Esophagus (tissue), 2 donors: ENCODE results near the gene PRR14. TPM values are rescaled to one million over a fixed set of nuclear protein-coding genes. Genes with fewer than 3 reads are reported as not detected.
"Not testable (repeated sequence)": the region's sequence is repeated elsewhere in the genome, so short reads cannot be mapped to it uniquely, and the experiment has no call there.

ENCODE experiments used
- H3K27ac ChIP-seq, 2 donors: one replicate each; pipeline ENCODE4 v1.5.1; 2013; ENCODE audit warnings: low read depth in 2 of 2, mild to moderate bottlenecking in 2 of 2, inconsistent platforms in 1 of 2, low read length in 1 of 2, moderate library complexity in 1 of 2
- H3K27me3 ChIP-seq, 2 donors: one replicate each; pipeline ENCODE4 v1.6.1; 2013; ENCODE audit warnings: low read length in 2 of 2, control low read depth in 1 of 2, mild to moderate bottlenecking in 1 of 2; ENCODE audit not compliant: insufficient read depth in 2 of 2, control insufficient read depth in 1 of 2
- H3K36me3 ChIP-seq, 2 donors: one replicate each; pipeline ENCODE4 v1.6.1; 2013; ENCODE audit warnings: low read length in 1 of 2; ENCODE audit not compliant: control insufficient read depth in 2 of 2, insufficient read depth in 2 of 2
- H3K4me1 ChIP-seq, 2 donors: one replicate each; pipeline ENCODE4 v1.6.1; 2013; ENCODE audit warnings: low read length in 1 of 2; ENCODE audit not compliant: control insufficient read depth in 2 of 2, insufficient read depth in 2 of 2
- H3K4me3 ChIP-seq, 2 donors: one replicate each; pipeline ENCODE4 v1.5.1; 2013; ENCODE audit warnings: low read length in 2 of 2, mild to moderate bottlenecking in 2 of 2, low read depth in 1 of 2, moderate library complexity in 1 of 2
- H3K9me3 ChIP-seq, 2 donors: one replicate each; pipeline ENCODE4 v1.6.1; 2013; ENCODE audit warnings: mild to moderate bottlenecking in 2 of 2, low read depth in 1 of 2, low read length in 1 of 2, moderate library complexity in 1 of 2; ENCODE audit not compliant: control insufficient read depth in 2 of 2, insufficient read depth in 1 of 2
- WGBS, 2 donors: extraction: QIAGEN DNeasy Blood & Tissue Kit; methylation state at CpG; one replicate each; pipeline ENCODE4 v1.1.7; 2013; 5-methylcytosine and 5-hydroxymethylcytosine counted together
- polyA plus RNA-seq, 2 donors: library from polyadenylated mRNA; stranded (reverse); fragments of 200-250 nt; gene quantifications; one replicate each; pipeline ENCODE4 v1.2.3, GENCODE V29; 2013
- donor health status: healthy with polysubstance abuse.
- donor health status: Bipolar disorder and iron deficiency.

PRR14 gene
- polyA plus RNA-seq, 2 donors = 26.8 to 51.8 TPM

DNA sequence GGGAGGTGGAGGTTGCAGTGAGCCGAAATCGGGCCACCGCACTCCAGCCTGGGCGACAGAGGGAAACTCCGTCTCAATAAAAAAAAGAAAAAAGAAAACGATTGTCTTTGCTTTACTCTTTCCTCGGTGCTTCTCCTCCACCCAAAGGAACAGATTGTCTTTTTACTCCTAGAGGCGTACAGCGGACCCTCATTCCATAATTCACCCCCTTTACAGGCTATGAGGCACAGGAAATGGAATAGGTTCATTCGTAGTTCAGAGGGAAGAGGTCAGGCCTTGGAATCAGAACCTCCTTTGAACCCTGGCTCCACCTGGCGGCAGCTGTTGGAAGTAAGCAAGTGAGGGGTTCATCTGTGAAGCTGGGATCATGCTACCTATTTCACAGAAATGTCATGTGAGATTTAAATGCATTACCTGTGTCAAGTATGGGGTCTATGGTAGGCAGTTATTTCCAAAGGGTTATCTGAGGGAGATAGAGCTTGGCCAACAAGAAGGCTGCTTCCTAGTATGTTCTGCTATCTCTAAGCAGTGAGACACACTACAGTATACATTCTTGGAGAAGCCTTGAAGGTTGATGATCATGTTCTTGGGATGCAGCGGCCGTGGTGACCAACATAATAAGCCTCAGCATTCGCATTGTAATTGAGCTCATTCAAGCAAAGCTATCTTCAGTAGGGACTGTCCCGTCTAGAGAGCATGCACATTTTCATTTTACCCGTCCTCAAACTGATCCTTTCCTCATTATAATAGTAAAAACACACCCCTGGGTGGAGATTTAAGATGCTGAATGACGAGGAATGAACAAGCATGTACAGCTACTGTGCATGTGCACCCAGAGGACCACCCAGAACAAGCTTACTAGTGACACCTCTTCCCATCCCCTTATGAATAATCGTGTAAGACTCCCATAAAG, 21.9 kb upstream of the PRR14 start:
- Histone ChIP-seq H3K36me3 (no peaks in the 10 kb centered on the region), H3K9me3 (no peaks in the 10 kb centered on the region), H3K4me1 (no peaks in the 10 kb centered on the region), H3K27me3 (no peaks in the 10 kb centered on the region), H3K27ac (no peak overlapping the region), H3K4me3 (no peak overlapping the region)
- 33 to 37% methylated on average over 18 of the region's 18 CpGs for WGBS, 2 donors

DNA sequence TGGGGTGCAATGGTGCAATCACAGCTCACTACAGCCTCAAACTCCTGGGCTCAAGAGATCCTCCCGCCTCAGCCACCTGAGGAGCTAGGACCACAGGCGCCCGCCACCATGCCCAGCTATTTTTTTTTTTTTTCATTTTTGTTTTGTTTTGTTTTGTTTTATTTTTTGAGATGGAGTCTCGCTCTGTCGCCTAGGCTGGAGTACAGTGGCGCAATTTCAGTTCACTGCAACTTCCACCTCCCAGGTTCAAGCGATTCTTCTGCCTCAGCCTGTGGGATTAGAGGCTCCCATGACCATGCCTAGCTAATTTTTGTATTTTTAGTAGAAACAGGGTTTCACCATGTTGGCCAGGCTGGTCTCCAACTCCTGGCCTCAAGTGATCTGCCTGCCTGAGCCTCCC, 18.3 kb upstream of the PRR14 start:
- H3K27ac ChIP-seq, H3K36me3 ChIP-seq, H3K4me1 ChIP-seq, H3K9me3 ChIP-seq, H3K4me3 ChIP-seq, H3K27me3 ChIP-seq: not testable (repeated sequence)
- WGBS, 2 donors = 95 to 98% methylated on average over 7 of the region's 7 CpGs

DNA sequence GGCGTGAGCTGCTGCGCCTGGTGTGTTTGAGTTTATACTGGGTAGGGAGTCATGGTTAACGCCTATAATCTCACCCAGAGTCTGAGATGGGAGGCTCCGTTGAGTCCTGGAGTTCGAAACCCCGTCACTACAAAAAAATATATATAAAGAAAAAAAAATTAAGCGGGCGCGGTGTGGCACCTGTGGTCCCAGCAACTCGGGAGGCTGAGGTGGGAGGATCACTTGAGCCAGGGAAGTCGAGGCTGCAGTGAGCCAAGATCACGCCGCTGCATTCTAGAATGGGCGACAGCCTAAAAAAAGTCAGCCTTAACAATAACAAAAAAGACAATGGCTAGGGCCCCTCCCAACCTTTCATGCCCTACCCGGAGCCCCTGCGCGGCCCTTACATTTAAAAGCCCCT, 17.2 kb upstream of the PRR14 start:
- Histone ChIP-seq H3K27me3 (no peaks in the 10 kb centered on the region), H3K9me3 (no peaks in the 10 kb centered on the region), H3K36me3 (no peaks in the 10 kb centered on the region), H3K27ac (peak overlapping the region; percentile 51 to 96), H3K4me3 (peak overlapping the region; percentile 65 to 89), H3K4me1 (no peaks in the 10 kb centered on the region)
- WGBS, 2 donors = 79 to 83% methylated on average over 17 of the region's 17 CpGs

DNA sequence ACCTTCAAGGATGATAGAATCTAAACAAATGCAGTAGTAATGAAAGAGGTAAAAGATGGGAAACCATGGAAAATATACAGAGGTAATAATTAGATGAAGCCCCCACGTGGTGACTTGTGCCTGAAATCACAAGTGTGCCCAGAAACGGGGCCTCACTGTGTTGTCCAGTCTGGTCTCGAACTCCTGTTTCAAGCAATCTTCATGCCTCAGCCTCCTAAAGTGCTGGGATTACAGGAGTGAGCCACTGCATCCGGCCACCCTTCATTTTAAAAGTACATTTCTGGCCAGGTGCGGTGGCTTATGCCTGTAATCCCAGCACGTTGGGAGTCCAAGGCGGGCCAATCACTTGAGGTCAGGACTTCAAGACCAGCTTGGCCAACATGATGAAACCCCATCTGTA, 14.2 kb upstream of the PRR14 start:
- H3K27me3 ChIP-seq = no peaks in the 10 kb centered on the region
- H3K4me3 ChIP-seq = no peak overlapping the region
- H3K4me1 ChIP-seq = no peaks in the 10 kb centered on the region
- no peaks in the 10 kb centered on the region for H3K36me3 ChIP-seq
- peak overlapping the region in 1 of 2 donors; percentile 57 for H3K27ac ChIP-seq
- 87% methylated on average over 7 of the region's 7 CpGs for WGBS, 2 donors
- no peaks in the 10 kb centered on the region for H3K9me3 ChIP-seq

DNA sequence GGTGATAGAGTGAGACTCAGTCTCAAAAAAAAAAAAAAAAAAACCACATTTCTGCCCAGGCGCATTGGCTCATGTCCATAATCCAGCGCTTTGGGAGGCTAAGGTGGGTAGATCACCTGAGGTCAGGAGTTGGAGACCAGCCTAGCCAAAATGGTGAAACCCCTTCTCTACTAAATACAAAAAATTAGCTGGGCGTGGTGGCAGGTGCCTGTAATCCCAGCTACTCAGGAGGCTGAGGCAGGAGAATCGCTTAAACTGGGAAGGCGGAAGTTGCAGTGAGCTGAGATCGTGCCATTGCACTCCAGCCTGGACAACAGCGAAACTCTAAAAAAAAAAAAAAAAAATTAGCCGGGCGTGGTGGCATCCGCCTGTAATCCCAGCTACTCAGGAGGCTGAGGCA, 13.6 kb upstream of the PRR14 start:
- not testable (repeated sequence) for H3K27me3 ChIP-seq, H3K4me3 ChIP-seq, H3K9me3 ChIP-seq, H3K36me3 ChIP-seq, H3K4me1 ChIP-seq
- H3K27ac ChIP-seq = peak overlapping the region in 1 of 2 donors; percentile 40
- WGBS, 2 donors = 89 to 90% methylated on average over 10 of the region's 10 CpGs

DNA sequence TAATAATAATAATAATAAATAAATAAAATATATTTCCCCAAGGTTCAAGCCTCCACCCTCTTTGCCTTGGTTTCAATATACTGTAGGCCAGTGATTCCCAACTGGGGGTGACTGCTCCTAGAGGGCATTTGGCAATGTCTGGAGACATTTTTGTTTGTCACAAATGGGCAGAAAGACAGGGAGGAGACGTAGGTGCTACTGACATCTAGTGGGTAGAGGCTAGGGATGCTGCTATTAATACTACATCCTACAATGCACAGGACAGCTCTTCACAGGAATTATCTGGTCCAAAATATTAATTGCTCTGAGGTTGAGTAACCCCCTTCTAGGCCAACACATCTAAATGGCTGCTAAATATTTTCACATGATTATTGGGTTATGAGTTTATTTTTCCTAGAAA, 12.8 kb upstream of the PRR14 start:
- Histone ChIP-seq H3K9me3 (no peaks in the 10 kb centered on the region), H3K27ac (no peak overlapping the region), H3K36me3 (no peaks in the 10 kb centered on the region), H3K4me3 (no peak overlapping the region), H3K4me1 (no peaks in the 10 kb centered on the region), H3K27me3 (no peaks in the 10 kb centered on the region)
- 0 to 5% methylated on average over 1 of the region's 1 CpG for WGBS, 2 donors

DNA sequence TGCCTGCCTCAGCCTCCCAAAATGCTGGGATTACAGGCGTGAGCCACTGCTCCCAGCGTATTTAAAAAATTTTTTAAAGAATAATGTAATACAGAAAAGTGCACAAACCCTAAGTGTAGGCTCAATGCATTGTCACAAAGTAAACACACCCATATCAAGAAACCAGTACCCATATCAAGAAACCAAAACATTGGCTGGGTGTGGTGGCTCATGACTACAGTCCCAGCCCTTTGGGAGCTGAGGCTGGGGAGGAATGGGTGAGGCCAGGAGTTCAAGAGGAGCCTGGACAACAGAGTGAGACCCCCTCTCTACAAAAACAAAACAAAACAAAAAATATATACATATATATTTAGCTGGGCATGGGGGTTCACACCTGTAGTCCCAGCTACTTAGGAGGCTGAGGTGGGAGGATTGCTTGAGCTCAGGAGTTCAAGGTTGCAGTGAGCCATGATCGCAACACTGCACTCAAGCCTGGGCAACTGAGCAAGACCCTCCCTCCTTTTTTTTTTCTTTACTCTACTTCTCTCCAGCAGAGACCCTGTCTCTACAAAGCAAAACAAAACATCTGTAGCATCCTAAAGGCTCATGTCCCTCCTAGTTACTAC, 9.3 kb upstream of the PRR14 start:
- 82 to 83% methylated on average over 3 of the region's 3 CpGs for WGBS, 2 donors
- Histone ChIP-seq H3K4me1 (no peaks in the 10 kb centered on the region), H3K27ac (no peak overlapping the region), H3K27me3 (no peaks in the 10 kb centered on the region), H3K4me3 (no peak overlapping the region), H3K36me3 (no peaks in the 10 kb centered on the region), H3K9me3 (no peaks in the 10 kb centered on the region)

DNA sequence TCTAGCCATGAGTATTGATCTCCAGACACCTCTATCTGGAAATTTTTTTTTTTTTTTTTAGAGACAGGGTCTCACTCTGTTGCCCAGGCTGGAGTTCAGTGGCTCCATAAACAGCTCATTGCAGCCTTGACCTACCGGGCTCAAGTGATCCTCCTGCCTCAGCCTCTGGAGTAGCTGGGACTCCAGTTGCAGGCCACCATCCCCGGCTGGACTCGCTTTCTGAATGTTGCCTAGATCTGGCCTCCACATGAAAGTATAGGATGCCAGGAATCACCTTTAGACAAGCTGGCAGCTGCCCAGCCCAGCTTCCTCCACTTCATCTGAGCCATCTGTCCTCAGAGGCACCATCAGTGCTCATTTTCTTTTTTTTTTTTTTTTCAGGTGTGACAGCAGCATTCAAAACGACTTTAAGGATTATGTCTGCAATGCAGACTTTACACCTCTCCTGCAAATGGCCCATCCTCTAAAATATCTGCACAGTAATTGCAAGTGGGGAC, 6.4 kb upstream of the PRR14 start:
- 67 to 71% methylated on average over 4 of the region's 4 CpGs for WGBS, 2 donors
- Histone ChIP-seq H3K4me1 (no peaks in the 10 kb centered on the region), H3K36me3 (no peaks in the 10 kb centered on the region), H3K4me3 (no peak overlapping the region), H3K27me3 (no peaks in the 10 kb centered on the region), H3K9me3 (no peaks in the 10 kb centered on the region), H3K27ac (no peak overlapping the region)

DNA sequence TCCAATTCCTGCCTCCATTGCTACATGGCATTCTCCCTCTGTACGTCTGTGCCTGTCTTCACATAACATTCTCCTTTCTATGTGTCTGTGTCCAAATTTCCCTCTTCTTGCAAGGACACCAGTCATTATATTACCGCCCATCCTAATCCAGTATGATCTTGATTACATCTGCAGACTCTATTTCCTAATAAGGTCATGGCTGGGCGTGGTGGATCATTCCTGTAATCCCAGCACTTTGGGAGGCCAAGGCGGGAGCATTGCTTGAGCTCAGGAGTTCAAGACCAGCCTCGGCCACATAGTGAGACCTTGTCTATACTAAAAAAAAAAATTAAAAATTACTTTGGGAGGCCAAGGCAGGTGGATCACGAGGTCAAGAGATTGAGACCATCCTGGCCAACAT, 5.0 kb upstream of the PRR14 start:
- H3K4me1 ChIP-seq = peaks cover 0 to 4% of the 10 kb centered on the region in 2 donors
- no peaks in the 10 kb centered on the region for H3K36me3 ChIP-seq
- no peak overlapping the region for H3K4me3 ChIP-seq
- no peak overlapping the region for H3K27ac ChIP-seq
- no peaks in the 10 kb centered on the region for H3K27me3 ChIP-seq
- 65% methylated on average over 6 of the region's 6 CpGs for WGBS, 2 donors
- H3K9me3 ChIP-seq = no peaks in the 10 kb centered on the region

DNA sequence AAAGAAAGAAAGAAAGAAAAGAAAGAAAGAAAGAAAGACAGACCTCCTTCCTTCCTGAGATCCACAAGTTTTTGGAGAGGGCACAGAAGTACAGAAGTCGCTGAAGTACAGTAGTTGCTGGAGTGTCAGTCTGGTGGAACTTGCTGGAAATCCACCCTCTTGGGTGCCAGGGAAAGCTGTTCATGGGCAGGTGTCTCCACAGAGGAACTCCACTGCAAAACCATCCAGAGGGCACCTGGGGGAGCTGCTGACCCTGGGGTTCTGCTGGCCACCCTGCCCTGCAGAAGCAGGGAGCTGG, 3.5 kb upstream of the PRR14 start:
- Histone ChIP-seq H3K4me3 (no peak overlapping the region), H3K4me1 (peaks cover 0 to 4% of the 10 kb centered on the region in 2 donors), H3K9me3 (no peaks in the 10 kb centered on the region), H3K36me3 (no peaks in the 10 kb centered on the region), H3K27me3 (no peaks in the 10 kb centered on the region), H3K27ac (no peak overlapping the region)
- 67 to 88% methylated on average over 1 of the region's 1 CpG for WGBS, 2 donors
